Ovary (tissue), 3 donors: ENCODE measurements around the gene CEACAM8.
"Not testable (repeated sequence)": the region's sequence is repeated elsewhere in the genome, so short reads cannot be mapped to it uniquely, and the experiment has no call there.

ENCODE experiments used
- CTCF ChIP-seq, 3 donors: fragments of 450-650 bp in 2 of 3; fragments of 200-600 bp in 1 of 3; IDR thresholded peaks; one replicate each; pipeline versions ENCODE4 v1.5.1 to v1.8.0; 2016 to 2022; ENCODE audit warnings: antibody characterized with exemption in 3 of 3, mild to moderate bottlenecking in 1 of 3
- EP300 ChIP-seq: sonication (generic); formaldehyde crosslinking; IDR thresholded peaks from one replicate; pipeline ENCODE4 v1.6.1; 2017; ENCODE audit warnings: antibody characterized with exemption
- POLR2A ChIP-seq: fragments of 450-650 bp; IDR thresholded peaks from one replicate; pipeline ENCODE4 v1.6.1; 2017; ENCODE audit warnings: antibody characterized with exemption, mild to moderate bottlenecking, moderate library complexity
- donor health status: DM: no; HTN: no; CAD: no.

- not testable (repeated sequence) for TF ChIP-seq CTCF (IDR thresholded peaks at IDR 0.05); POLR2A; EP300
Observed at GRCh38 chr19:42639324-42640092, 44.8 kb upstream of the CEACAM8 start.
